ENCODE results near the gene RASGEF1B.

GRCh38 chr4:81504112-81505003, 32.7 kb upstream of the RASGEF1B start:
- TF ChIP-seq CTCF (IDR thresholded peaks at IDR 0.05): no peak
- TF ChIP-seq POLR2A (IDR thresholded peaks at IDR 0.05): no peak

Measured in transverse colon (tissue), 3 donors.